ENCODE results near the gene ATE1.
"Not testable (repeated sequence)": the region's sequence is repeated elsewhere in the genome, so short reads cannot be mapped to it uniquely, and the experiment has no call there.

Gene ATE1

GRCh38 chr10:121832647-121833046 lies 95.2 kb downstream of the ATE1 start:
- no peak for DNase-seq (ENCODE audit: low read depth in 2 of 2)

- no peak for DNase-seq (ENCODE audit: low read depth in 2 of 2)
Observed at GRCh38 chr10:121831777-121832176, 96.1 kb downstream of the ATE1 start.

GRCh38 chr10:121831237-121831636 lies 96.6 kb downstream of the ATE1 start:
- DNase-seq (ENCODE audit: low read depth in 2 of 2) = no peak

GRCh38 chr10:121830101-121830500 lies 97.7 kb downstream of the ATE1 start:
- DNase-seq (ENCODE audit: low read depth in 2 of 2) = no peak

GRCh38 chr10:121828045-121828444 lies 99.8 kb downstream of the ATE1 start:
- DNase-seq (ENCODE audit: low read depth in 2 of 2) = no peak

GRCh38 chr10:121826773-121827172 lies 101.1 kb downstream of the ATE1 start:
- not testable (repeated sequence) for DNase-seq (ENCODE audit: low read depth in 2 of 2)

- DNase-seq (ENCODE audit: low read depth in 2 of 2) = no peak
Observed at GRCh38 chr10:121823993-121824463, 103.8 kb downstream of the ATE1 start.

- no peak for DNase-seq (ENCODE audit: low read depth in 2 of 2)
Observed at GRCh38 chr10:121822724-121823123, 105.1 kb downstream of the ATE1 start.

- no peak for DNase-seq (ENCODE audit: low read depth in 2 of 2)
Observed at GRCh38 chr10:121822180-121822579, 105.7 kb downstream of the ATE1 start.

GRCh38 chr10:121819049-121819448 lies 108.8 kb downstream of the ATE1 start:
- no peak for DNase-seq (ENCODE audit: low read depth in 2 of 2)

- DNase-seq (ENCODE audit: low read depth in 2 of 2) = no peak
Observed at GRCh38 chr10:121818599-121818998, 109.2 kb downstream of the ATE1 start.

- no peak for DNase-seq (ENCODE audit: low read depth in 2 of 2)
Observed at GRCh38 chr10:121816197-121816596, 111.6 kb downstream of the ATE1 start.

GRCh38 chr10:121813857-121814256 lies 114.0 kb downstream of the ATE1 start:
- no peak for DNase-seq (ENCODE audit: low read depth in 2 of 2)

- DNase-seq (ENCODE audit: low read depth in 2 of 2) = no peak
Observed at GRCh38 chr10:121813211-121813815, 114.5 kb downstream of the ATE1 start.

- DNase-seq (ENCODE audit: low read depth in 2 of 2) = no peak
Observed at GRCh38 chr10:121812031-121812430, 115.8 kb downstream of the ATE1 start.

- DNase-seq (ENCODE audit: low read depth in 2 of 2) = no peak
Observed at GRCh38 chr10:121811386-121811785, 116.4 kb downstream of the ATE1 start.

GRCh38 chr10:121808835-121809234 lies 119.0 kb downstream of the ATE1 start:
- DNase-seq (ENCODE audit: low read depth in 2 of 2) = no peak

GRCh38 chr10:121804460-121804859 lies 123.4 kb downstream of the ATE1 start:
- DNase-seq (ENCODE audit: low read depth in 2 of 2) = no peak

- no peak for DNase-seq (ENCODE audit: low read depth in 2 of 2)
Observed at GRCh38 chr10:121803611-121804010, 124.2 kb downstream of the ATE1 start.

- DNase-seq (ENCODE audit: low read depth in 2 of 2) = no peak
Observed at GRCh38 chr10:121800831-121801230, 127.0 kb downstream of the ATE1 start.

- DNase-seq (ENCODE audit: low read depth in 2 of 2) = no peak
Observed at GRCh38 chr10:121800146-121800545, 127.7 kb downstream of the ATE1 start.

GRCh38 chr10:121797490-121797889 lies 130.3 kb downstream of the ATE1 start:
- DNase-seq (ENCODE audit: low read depth in 2 of 2) = no peak

GRCh38 chr10:121796342-121796741 lies 131.5 kb downstream of the ATE1 start:
- no peak for DNase-seq (ENCODE audit: low read depth in 2 of 2)

GRCh38 chr10:121792198-121792597 lies 135.6 kb downstream of the ATE1 start:
- DNase-seq (ENCODE audit: low read depth in 2 of 2) = no peak

Measured in stimulated activated CD4-positive, alpha-beta T cell treated with anti-CD3 and anti-CD28 coated beads, Interleukin-15, amount 100 ng/mL, for 48 hours (primary cell).